ENCODE results near the gene FOXJ3.

DNA sequence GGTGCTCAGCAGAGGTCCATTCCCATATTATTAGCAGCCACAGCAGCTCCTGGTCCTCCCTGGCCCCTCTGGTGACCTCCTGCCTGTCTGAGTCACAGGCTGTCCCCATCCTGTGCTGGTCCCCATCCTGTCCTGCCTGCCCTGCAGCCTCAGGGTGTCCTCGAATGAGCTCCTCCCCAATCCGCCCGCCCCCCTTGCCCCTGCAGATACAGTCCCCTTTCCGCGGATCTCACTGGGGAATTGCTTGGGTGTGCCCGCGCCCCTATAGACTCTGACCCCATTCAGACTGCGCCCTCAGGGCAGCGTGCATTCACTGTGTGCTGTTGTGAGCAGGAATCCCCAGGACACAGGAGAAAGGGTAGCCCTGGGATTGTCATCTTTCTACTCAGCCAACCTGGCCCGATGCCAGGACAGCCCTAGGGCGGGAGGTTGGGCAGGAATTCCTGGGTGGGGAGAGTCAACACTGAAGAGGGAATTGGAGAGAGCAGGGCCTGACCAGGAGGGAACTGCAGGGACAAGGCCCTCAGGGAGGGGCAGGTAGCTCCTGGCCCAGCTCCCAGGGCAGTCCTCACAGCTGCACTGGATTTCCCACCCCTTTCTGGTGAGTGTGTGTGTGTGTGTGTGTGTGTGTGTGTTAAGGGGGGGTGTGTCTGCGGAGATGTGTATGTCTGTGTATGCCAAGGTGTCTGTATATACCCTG, 169.4 kb downstream of the FOXJ3 start:
- TF ChIP-seq, protein P1, sequence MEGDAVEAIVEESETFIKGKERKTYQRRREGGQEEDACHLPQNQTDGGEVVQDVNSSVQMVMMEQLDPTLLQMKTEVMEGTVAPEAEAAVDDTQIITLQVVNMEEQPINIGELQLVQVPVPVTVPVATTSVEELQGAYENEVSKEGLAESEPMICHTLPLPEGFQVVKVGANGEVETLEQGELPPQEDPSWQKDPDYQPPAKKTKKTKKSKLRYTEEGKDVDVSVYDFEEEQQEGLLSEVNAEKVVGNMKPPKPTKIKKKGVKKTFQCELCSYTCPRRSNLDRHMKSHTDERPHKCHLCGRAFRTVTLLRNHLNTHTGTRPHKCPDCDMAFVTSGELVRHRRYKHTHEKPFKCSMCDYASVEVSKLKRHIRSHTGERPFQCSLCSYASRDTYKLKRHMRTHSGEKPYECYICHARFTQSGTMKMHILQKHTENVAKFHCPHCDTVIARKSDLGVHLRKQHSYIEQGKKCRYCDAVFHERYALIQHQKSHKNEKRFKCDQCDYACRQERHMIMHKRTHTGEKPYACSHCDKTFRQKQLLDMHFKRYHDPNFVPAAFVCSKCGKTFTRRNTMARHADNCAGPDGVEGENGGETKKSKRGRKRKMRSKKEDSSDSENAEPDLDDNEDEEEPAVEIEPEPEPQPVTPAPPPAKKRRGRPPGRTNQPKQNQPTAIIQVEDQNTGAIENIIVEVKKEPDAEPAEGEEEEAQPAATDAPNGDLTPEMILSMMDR (IDR thresholded peaks at IDR 0.05) = no peak
- TF ChIP-seq EZH2 (IDR thresholded peaks at IDR 0.05; ENCODE audit: borderline replicate concordance, insufficient read depth, low read depth, low read length, poor library complexity, severe bottlenecking) = no peak
